Astrocyte of the cerebellum (primary cell): ENCODE data around the gene OTOL1.

Experiments
- DNase-seq: peaks from one replicate; pipeline ENCODE4 v3.0.0-alpha.2; 2011; ENCODE audit warnings: low read depth
- H3K4me3 ChIP-seq: 2 replicates; pipeline ENCODE4 v1.5.1; 2011; ENCODE audit warnings: mild to moderate bottlenecking, low read depth, low read length, moderate library complexity
- in situ Hi-C: cut with HindIII; loops from 2 replicates; pipeline ENCODE4 v1.10.0; 2017; ENCODE audit warnings: low sequenced_read_pairs
- TF ChIP-seq, protein P1 (sequence below): IDR thresholded peaks from 2 replicates; pipeline ENCODE4 v1.5.1; 2012; ENCODE audit warnings: low read length, low read depth, moderate library complexity, mild to moderate bottlenecking; ENCODE audit errors: missing control alignments

OTOL1 gene

DNA sequence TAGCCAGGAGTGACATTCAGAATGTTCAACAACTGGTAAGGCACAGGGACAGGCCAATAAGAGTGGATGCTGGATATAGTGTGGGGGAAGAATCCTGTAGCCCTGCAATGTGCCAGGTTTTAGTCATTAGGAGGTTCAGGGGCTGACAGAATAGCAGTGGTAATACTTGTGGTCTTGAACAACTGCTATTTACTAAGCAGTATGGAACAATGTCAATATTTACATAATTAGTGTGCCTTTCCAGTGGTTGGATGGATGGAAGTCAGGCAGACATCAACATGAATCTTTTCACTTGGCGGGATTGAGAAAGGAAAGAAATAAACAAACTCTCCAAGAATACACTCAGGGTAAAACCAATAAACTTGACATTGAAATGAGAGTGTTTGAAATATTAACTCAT lies 55.1 kb downstream of the OTOL1 start:
- in situ Hi-C loops = no loop called here
- H3K4me3 ChIP-seq = no peak overlapping the region

DNA sequence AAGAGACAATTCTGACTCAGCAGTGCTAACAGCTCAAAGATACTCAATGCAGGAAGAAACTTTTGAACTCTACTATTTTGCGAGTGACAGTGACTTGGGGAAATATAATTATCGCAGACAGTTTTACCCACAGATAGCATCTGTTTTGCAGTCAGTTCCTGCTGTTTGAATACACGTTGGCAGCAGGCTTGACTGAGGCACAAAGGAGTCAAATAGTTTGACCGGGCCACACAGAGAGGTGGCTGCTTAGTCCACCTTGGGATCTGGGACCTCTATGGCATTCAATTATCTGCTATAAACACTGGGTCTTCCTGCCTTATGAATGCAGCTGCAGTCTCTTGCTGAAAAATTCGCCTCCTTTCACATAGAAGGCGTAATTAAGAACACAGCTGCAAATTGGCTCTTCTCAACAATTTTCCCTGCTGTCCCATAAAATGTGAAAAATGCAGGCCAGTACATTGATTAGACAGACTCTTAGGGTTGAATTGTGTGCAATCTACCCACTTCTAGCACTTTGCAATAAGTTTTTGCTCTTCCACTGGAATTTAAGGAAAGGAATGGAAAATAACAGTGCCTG lies 56.5 kb downstream of the OTOL1 start:
- no peak overlapping the region for H3K4me3 ChIP-seq
- in situ Hi-C loops = no loop called here
- TF ChIP-seq, protein P1, sequence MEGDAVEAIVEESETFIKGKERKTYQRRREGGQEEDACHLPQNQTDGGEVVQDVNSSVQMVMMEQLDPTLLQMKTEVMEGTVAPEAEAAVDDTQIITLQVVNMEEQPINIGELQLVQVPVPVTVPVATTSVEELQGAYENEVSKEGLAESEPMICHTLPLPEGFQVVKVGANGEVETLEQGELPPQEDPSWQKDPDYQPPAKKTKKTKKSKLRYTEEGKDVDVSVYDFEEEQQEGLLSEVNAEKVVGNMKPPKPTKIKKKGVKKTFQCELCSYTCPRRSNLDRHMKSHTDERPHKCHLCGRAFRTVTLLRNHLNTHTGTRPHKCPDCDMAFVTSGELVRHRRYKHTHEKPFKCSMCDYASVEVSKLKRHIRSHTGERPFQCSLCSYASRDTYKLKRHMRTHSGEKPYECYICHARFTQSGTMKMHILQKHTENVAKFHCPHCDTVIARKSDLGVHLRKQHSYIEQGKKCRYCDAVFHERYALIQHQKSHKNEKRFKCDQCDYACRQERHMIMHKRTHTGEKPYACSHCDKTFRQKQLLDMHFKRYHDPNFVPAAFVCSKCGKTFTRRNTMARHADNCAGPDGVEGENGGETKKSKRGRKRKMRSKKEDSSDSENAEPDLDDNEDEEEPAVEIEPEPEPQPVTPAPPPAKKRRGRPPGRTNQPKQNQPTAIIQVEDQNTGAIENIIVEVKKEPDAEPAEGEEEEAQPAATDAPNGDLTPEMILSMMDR = no peak
- no peak for DNase-seq

More for the DNA sequence above, 55.1 kb downstream of the OTOL1 start:
- no peak for DNase-seq
- TF ChIP-seq, protein P1 = no peak
